Fibroblast of skin of left quadriceps (primary cell): Measurements from ENCODE around the gene ARMH1.

Source experiments
- DNase-seq, 2 experiments: peaks; one replicate each; pipeline ENCODE4 v3.0.0-alpha.2; 2013; ENCODE audit warnings: low read depth in 2 of 2

The ARMH1 gene

DNA sequence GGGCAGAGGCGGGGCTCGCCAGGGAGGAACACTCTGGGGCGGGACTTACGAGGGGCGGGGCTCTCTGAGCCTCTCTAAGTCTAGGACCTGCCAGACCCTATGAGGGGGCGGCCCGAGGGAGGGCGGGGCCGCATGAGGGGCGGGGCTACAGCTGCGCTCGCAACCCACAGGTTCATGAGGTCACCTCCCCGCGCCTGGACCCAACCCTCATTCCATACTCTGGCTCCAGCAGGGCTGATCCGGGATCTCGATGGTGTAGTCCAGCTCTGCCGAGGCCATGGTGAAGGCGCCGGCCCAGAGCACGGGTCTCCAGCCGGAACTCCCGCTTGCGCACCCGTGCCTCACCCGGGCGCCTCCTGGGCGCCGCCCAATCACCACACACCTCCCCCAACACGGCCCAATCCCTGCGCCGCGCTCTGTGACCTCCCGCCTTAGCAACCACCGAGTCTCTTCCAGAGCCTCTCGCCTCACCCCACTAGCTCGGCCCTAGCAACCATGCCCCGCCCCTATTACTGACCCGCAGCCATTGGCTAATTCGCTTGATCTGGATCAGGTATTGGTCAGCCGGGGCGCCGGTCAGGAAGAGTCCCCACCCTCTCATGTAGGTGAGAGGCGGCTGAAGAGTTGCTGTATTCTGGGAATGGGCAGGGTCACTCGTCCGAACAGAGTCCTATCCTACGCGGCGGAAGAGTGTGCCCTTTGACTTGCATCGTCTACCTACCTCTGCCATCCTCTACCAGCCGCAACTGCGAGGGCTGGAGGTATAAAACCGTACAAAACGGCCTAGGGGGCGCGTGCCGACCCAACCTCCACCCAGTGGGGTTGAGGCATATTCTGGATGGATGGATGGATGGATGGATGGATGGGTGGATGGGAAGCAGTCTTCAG, at the start of gene ARMH1, which contains the start of gene TMEM53:
TSS of gene ARMH1 (plus strand) at position 602 of the 888 bp plus-strand sequence. CDS start 14,984 bp downstream, outside the sequence.
TSS of gene TMEM53 (minus strand) at position 369 of the 888 bp plus-strand sequence. CDS start at position 279, 90 bp downstream.
- peak; percentile 97 to 98 for DNase-seq

DNA sequence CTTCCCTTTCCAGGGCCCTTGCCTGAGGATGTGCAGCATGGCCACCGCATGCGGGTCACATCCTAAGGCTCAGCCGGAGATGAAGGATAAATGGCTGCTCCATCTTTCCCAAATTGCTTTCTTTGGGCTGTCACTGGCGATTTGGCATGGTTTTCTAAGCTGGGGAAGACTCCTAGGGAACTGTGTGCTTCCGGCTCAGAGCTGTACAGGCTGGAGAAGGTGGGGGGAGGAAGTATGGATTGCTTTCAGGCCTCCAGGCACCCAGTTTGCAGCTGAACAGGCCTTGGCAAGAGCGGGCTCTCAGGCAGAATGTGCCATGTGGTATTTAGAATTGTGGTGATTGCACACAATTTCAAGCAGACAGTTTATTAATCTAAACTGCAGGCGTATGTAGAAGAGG, 49.2 kb upstream of the ARMH1 start:
- no peak for DNase-seq

DNA sequence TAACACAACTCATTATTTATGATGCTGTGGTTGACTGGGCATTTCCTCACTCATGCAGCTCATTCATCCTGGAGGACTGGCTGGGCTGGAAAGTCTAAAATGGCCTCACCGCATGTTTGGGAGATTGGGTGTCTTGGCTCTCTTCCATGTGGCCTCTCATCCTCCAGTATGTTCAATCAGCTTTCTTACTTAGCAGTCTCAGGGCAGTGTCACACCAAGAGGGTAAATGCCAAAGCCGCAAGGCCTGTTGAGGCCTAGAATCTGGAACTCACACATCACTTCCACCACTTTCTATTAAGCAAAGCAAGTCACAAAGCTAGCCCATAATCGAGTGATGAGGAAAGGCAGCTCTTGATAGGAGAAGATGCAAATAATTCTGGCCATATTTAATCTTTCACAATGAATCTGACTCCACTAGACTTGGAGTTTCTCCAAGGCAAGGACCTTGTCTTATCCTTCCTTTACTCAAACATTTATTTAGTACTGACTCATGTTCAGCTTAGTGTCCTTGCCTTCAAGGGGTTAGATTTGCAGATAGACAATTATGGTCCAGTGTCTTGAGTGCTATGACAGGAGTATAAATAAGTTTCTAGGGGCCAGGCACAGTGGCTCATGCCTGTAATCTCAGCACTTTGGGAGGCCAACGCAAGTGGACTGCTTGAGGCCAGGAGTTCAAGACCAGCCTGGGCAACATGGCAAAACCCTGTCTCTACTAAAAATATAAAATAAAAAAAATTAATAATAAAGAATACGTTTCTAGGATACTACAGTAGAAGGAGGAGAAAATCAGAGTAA, 45.4 kb upstream of the ARMH1 start:
- peak; percentile 67 to 71 for DNase-seq

DNA sequence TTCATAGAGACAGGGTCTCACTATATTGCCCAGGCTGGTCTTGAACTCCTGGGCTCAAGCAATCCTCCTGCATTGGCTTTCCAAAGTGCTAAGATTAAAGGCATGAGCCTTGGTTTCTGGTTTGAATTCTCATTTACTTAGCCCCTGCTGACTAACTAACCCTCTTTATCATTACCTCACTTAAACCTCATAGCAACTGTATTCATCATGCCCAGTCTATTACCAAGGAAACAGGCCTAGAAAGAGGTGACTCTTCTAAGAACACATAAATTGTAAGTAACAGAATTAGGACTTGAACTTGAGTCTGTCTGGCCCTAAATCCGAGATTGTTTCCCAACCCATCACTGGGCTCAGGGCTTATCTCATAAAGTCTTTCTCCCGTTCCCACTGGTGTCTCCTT, 44.4 kb upstream of the ARMH1 start:
- DNase-seq, result no peak

DNA sequence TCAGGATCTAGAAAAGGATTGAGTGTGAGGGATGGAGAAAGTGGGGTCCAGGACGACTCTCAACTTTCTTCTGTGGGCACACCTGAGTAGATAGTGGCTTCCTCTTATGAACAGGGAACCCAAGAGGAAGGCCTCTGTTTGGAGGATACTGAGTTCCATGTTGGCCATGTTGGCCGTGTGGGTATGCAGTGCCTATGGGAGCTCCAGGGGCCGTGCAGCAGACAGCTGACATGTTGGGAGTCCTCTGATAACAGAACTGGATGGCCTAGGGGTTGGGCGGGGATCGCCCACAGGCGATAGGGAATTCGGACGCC, 43.2 kb upstream of the ARMH1 start:
- DNase-seq, result no peak

DNA sequence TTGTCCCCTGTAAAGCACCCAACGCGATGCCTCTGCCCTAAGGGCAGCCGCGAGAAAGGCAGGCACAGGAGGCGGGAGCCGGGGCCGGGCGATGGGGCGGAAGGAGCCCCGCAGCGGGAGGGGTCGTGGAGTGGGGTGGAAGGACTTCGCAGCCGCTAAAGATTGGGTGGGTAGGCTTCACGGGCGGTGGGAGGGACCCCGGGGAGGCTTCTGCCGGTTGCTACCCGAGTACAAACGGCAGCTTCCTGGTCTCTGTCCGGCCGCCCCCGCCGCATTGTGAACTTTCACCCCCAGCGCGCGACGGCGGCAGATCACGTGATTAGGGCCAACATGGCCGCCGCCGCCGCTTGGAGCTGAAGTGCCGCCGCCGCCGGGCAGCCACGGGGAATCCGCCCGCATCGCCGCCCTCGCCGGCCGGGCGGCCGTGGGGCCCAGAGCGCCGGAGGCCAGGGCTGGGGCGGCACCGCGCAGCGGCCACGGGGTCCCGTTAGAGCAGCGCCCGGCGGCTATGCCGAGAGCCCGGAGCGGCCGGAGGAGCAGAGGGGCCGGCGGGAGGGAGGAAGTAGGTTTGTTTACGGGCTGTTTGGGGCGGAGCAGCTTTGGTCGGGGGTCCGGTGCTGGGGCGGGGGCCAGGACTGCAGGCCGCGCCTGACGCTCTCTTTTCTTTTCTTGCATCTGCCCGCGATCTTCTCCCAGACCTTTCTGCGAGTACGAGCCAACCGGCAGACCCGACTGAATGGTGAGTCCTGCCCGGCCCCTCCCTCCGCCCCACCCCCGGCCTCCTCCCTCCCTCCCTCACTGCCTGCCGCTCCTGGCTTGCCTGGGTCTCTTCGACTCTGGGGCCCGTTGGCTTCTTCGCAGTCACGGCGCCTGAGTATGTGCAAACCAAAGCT, 42.6 kb upstream of the ARMH1 start:
- DNase-seq, result peak; percentile 65 to 73

DNA sequence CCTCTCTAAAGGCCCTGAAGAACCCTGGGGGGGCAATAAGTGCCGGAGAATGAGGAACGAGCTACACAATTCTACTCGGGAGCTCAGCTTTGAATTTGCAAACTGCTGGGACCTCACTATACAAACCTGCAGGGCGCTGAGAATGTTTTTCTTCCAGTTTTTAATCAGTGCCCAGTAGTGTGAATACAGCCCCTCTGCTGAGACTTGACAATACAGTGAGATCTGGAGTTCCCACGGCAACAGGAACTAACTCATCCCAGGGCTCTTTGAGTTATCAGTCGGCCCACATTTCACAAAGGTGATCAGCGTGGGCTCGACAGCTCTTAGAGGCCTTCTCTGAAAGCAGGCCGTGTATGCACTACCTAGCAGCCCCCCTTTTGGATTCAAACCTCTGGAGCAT, 41.9 kb upstream of the ARMH1 start:
- DNase-seq, result no peak

DNA sequence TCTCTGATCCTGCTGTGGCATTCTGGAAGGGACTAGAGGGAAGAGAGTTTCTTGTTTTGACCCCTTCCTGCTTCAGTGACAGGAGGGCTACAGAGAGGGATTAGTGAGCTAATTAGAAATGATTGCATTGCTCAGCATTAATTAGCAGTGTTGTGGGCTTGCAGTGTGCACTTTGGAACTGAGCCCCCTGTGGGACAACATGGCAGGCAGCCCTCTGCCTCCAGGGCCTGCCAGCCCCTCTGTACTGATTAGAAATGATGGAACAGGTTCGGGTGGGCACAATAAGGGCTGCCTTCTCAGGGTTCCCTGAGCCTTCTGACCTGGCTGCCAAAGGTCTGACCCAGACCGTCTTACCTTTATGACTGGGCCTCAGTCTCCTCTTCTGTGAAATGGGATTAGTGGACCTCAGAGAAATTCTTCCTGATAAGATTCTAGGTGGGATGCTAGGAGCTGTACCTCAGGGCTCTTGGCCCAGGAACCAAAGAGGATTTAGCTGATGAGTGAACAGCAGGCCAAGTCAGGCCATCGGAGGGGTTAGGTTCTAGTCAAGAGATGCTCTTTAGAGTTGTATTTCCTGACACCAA, 39.8 kb upstream of the ARMH1 start:
- DNase-seq, result no peak

DNA sequence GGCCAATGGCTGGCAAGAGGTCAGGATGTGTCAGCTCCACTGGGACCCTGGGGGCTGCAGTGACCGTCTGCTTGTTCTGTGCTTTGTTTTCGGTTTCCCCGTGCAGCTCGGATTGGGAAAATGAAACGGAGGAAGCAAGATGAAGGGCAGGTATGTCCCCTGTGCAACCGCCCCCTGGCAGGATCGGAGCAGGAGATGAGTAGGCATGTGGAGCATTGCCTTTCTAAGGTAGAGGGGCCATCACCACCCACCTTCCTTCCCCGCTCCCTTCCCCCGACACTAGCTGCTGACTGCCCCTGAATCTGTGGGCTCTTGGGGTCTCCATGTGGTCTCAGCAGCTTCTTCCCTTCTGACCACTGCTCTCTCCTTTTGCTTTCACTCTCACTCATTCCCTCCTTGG, 39.1 kb upstream of the ARMH1 start:
- no peak for DNase-seq

DNA sequence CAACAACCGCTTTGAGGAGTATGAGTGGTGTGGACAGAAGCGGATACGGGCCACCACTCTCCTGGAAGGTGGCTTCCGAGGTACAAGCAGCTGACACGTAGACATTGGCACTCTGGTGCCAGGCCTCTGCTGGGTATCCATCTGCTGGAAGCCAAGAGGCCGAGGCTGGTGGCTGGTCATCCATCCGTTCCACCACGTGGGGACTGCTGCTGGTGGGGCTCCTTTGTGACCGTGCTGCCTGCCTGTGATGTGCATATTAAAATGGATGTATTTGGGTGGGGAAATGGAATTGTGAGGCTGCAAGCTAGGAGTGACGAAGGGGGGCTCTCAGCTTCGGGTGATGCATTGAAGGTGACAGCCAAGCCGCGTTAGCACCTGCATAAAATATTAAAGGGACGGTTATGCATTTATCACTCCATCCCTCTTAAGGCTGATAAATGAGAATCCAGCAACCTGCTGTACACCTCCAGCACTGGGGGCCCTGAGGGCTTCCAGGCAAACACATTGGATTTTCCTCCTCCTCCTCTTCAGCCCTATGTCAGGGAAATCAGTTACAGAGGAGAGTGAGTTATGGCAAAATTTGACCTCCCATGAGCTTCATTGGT, 38.3 kb upstream of the ARMH1 start:
- no peak for DNase-seq

DNA sequence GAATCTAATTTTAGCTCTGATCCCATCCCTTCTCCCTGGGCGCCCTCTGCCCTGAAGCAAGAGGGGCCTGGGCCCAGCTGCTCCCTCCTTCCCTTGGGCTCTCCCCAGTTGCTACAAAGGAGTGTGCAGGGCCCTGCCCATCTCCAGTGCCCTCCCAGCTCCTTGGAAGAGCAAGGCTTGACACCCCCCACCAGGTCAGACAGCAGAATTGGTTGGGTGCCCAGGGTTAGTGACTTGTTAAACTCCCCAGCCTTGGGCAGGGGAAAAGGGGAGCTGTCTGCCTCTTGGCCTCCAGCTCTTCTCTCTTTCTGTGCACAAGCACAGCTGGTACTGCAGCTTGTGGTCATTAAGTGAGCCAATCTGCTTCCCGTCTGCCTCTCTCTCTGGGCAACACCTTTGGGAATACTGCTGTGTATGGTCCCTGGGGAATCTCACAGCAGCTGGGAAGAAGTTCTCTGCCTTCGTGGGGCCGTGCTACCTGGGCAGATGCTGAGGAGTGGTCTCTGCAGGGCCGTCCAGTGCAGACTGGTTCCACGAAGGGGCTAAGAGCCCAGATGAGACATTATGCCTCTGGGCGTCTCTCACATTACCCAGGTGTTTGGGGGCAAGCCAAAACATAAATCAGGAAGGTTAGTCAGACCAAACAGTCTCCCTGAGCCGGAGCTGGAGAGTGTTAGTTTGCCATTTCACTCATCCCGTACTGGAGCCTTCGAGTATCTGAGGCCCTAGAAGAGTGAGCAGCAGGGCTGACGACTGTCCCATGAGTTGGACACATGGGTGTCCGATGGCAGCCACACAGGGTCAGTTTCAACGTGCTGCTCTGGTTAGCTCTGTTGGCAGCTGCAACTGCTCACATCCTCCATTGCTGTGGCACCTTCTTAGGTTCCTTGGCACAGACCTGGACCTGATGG, 37.6 kb upstream of the ARMH1 start:
- DNase-seq, result no peak

DNA sequence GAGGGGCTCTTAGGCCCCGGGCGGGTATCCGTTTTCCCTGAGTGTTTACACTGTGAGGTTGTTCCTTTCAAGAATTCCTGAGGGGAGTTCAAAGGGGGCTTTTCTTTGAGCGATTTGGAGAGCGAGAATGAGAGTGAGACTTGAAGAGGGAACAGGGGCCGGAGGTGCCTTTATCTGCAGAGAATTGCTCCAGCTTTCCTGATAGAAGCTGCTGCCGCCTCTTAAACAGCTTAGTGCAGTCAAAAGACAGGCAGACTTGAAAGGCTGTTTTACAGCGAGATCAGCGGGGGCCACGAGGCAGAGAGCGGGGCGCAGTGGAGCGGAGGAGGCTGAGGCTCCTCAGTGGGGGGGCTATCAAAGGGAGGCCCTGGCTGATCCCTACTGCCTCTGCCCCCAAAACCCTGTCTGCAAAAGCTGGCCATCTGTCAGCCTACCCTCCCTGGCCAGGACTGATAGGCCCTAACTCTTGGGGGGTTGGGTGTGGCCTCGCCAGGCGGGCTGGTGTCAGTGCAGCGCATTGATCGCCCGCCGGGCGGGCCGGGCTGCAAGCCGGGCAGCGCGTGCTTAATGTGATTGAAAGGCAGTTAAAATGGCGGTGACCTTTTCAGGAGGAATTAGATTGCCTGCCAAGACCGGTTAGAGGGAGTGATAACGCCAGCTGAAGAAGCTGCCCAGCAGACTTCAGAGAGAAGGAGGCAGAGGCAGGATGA, 36.7 kb upstream of the ARMH1 start:
- no peak for DNase-seq

DNA sequence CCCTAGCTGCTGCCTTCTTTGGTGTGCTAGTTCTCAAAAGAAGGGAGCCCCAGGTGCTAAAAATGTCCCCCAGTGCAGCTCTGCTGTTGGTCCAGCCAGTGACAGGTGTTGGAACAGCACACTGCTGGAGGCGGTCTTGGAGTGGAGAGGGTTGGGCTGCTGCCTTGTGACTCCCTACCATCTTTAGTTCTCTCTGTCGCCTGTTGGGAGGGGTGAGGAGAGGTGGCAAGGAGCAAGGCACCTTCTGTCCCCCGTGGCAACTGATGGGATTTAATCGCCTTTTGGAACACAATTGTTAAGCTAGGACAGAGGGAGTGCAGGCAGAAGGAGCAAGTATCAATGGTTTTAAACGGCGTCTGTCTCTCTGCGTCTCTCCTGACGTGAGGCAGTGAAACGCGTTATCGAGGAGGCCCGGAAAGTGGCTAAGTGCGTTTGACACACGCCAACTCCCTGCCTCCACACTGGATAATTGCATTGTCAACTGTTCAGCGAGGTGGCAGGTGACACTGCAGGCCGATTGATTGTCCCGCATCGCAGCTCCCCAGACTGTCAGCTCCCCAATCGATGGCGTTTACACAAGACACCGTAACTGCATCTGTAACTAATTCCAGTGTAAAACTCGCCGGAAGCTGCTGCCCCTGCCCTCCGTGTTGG, 34.2 kb upstream of the ARMH1 start:
- DNase-seq, result no peak

DNA sequence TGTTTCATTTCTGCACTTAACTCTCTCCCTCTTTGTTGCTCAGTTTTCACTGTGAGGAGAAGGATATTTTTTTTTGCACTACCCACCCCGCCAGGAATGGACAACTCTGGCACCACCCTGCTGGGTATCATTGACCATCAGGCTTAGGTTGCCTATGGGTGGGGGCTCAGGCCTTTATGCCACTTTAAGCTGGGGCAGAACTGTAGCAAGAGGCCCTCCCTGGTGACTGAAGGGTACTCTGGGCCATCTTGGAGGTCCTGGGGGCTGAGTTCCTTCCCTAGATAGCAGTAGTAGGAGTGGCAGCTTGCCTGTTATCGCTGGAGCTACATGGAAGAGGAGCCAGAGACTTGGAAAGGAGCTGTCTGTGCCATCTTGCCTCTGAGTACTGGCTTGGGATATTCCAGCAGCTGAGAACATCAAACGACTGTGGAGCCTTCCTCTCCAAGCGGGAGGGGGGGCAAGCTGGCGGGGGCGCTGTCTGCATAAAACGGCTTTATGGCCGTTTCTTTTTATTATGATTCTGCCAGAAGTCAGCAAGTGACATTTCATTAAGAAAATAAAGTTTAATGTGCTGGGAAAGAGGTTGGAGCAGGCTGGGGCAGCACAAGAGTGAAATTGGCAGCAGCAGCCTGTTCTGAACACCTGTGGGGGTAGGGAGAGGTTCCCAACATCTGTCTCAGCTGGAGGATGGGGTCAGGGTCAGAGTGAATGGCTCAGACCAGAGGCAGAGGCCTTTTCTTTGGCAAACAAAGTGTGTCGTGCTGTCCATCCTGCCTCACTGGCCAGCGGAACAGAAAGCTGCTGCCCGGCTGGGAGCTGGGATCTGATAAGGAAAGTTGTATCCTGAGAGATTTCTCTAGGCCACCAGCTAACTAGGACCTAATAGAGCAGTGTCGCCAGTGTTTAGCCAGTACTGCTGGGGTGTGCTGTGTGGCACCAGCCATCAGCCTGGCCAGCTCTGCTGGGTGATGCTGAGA, 33.1 kb upstream of the ARMH1 start:
- no peak for DNase-seq

DNA sequence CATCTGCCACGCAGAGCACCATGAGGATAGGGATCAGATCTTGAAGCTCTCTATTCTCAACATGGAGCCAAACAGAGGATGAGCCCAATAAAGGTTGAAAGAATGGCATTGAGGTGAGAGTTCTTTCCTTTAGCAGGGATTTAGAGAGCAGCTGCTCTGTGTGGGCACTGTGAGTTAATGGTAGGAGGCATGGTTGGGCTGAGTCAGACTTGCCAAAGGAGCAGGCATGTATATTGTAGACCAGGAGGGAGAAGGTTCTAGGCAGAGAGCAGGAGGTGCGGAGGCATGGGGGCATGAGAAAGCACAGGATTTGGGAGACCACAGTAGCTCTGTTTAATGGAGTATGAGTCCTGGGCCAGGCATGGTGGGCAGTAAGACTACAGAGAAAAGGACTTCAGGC, 32.3 kb upstream of the ARMH1 start:
- no peak for DNase-seq

DNA sequence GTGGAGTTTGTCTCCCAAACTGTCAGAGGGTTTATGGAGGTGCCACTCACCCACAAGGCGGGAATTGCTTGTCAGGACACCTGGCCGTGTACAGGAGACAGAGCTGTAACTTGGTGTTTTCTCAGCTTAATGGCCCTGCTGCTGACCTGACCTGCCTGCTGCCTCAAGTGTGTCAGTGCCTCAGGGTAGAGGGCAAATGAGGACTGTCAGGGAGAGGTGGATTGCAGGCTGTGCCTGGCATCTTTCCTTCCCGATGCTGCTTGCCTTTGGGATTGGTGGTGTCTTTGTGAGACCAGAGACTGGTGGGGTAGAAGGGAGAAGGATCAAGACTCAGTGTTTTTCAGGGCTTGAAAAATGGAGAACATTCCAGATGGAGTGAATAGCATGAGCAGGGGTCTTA, 31.6 kb upstream of the ARMH1 start:
- no peak for DNase-seq

DNA sequence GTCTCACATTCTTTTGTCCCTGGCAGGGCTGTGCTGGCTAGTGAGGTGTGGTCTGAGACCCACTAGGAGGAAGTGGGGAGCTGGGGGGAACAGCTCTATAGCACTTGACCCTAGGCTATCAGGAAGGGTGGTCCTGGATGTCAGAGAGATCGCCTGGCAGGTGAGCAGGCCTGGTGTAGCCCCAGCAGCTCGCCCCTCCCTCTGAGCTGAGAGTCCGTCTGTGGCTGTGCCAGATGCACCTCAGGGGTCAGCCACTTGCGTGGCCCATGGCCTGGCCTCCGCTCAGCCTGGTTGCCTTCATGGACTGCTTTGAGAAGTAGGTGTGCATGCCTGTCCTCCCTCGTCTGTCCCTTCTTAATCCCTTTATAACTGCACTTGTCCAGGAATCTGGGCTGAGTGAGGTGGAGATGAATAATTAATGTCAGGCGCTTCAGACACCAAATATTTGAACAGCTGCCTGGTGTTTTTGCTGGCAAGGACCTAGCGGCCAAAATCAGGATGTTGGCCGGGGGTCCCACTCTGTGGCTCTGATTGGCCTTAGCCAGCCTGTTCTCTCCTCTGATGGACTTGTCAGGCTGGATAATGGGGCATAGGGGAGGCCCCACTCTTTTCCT, 30.7 kb upstream of the ARMH1 start:
- no peak for DNase-seq
